ENCODE results near the gene TBC1D4.
"Not testable (repeated sequence)": the region's sequence is repeated elsewhere in the genome, so short reads cannot be mapped to it uniquely, and the experiment has no call there.

Gene TBC1D4

GRCh38 chr13:75447493-75447892 is 34.5 kb downstream of the TBC1D4 start:
- no peak for DNase-seq

GRCh38 chr13:75446874-75447273 is 35.1 kb downstream of the TBC1D4 start:
- DNase-seq = no peak

- DNase-seq = no peak
Measured at GRCh38 chr13:75445717-75446499, 36.1 kb downstream of the TBC1D4 start.

DNA sequence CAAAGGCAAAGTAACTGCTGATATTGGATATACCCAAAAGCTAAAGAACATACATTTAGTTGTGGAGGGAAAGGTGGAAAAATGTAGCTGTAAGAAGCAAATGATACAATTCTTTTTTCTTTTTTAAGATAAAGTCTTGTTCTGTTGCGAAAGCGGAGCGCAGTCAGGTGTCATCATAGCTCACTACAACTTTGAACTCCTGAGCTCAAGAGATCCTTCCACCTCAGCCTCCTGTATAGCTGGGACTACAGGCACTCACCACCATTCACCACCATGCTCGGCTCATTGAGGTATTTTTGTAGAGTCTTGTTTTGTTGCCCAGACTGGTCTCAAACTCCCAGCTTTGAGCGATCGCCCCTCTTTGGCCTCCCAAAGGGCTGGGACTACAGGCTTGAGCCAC is 38.0 kb downstream of the TBC1D4 start:
- DNase-seq = no peak

DNA sequence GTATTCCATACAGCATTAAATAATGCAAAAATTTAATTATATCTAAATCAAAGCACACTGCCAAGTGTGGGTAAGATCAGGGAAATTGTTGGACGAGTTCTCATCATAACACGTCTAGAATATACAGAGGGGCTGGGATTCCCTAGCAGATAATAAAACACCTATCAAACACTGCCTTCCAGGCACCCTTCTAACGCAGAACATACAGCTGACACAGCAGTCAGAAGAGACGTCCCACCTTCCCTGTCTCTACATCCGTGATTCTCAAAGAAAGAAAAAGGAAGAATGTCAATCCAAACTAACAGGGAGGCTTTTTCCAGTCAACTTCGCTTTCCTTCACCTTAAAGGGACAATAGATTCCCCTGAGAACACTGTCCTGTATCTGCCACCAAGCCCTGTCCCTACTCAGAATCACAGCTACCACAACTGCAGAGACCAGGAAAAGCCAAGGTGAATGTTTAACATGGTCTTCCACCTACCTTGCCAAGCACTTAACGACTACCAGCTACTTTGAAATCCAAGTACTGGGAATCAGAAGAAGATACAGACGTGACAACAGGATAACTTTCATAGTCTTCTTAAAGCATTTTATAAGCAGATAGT is 38.5 kb downstream of the TBC1D4 start:
- DNase-seq = no peak

DNA sequence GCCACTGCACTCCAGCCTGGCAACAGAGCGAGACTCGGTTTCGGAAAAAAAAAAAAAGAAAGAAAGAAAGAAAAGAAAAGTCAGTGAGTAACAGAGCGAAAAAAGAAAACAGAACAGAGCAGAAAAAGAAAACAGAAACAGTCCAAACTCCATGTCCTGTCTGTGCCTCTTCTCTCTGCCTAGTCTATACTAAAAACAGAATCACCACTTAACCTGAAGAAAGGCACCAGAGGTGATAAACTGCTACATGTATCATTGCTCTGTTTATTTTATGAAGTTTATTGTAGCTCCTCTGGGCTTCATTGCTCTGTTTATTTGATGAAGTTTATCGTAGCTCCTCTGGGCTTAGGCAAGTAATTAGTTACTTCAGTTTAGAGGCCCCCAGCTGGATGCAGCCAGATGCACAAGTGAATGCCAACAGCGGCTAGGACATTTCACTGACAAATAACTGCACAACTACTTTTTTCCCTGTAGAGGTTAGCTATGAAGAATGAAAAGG is 39.2 kb downstream of the TBC1D4 start:
- no peak for DNase-seq

- DNase-seq = no peak
Measured at GRCh38 chr13:75440100-75440499, 41.9 kb downstream of the TBC1D4 start.

GRCh38 chr13:75437582-75438318 is 44.2 kb downstream of the TBC1D4 start:
- DNase-seq = no peak

GRCh38 chr13:75434126-75434525 is 47.8 kb downstream of the TBC1D4 start:
- DNase-seq = not testable (repeated sequence)

DNA sequence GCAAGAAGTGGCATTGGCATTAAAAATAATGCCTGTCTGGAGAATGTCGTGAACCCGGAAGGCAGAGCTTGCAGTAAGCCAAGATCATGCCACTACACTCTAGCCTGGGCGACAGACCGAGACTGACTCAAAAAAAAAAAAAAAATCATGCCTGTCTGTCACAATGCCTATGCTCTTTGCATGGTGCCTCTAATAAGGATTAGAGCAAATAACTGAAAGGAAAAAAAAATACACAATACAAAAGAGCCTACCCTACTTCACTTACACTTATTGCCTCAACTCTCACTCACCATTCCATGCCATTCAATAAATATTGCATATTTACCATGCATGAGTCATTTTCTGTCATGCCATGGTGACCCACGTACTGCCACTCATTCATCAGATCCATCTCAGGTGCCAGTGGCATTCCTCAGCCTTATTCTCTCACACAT is 49.1 kb downstream of the TBC1D4 start:
- DNase-seq = no peak

GRCh38 chr13:75432045-75432444 is 49.9 kb downstream of the TBC1D4 start:
- DNase-seq = no peak

GRCh38 chr13:75430436-75431209 is 51.3 kb downstream of the TBC1D4 start:
- no peak for DNase-seq

GRCh38 chr13:75426421-75426820 is 55.5 kb downstream of the TBC1D4 start:
- no peak for DNase-seq

DNA sequence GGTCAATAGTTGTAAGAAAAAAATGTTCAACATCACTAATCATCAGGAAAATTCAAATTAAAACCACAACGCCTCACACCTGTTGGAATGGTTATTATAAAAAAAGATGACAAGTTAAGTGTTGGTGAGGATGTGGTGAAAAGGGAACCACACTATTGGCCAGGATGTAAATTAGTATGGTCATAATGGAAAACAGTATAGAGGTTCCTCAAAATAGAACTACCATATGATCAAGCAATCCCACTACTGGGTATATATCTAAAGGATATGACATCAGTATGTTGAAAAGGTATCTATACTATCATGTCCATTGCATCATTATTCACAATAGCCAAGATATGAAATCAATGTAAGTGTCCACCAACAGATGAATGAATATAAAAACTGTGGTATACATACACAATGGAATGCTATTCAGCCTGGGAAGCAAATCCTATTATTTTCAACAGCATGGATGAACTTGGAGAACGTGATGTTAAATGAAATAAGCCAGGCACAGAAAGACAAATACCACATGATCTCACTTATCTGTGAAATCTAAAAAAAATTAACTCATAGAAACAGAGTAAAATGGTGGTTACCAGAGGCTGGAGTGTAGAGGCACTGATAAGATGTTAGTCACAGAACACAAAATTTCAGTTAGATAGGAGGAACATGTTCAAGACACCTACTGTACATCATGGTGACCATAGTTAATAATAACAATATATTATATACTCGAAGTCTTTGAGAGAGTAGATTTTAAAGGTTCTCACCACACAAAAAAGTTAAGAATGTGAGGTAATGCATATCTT is 56.6 kb downstream of the TBC1D4 start:
- no peak for DNase-seq

- no peak for DNase-seq
Measured at GRCh38 chr13:75423946-75424345, 58.0 kb downstream of the TBC1D4 start.

DNA sequence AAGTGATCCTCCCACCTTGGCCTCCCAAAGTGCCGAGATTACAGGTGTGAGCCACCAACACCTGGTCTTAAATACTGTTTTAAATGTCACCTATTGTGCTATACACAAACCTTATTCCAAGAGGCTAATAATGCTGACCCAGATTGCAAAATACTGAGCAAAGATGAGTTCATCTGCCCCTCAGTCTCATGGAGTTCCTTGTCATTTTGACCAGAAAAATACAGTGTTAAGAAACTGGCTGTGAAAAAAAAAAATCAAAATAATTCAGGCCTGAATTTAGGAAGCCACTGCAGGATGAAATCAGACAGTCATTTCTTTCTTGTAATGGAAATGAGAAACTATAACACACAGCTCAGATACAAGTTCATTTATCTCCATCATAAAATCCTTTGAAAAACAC is 59.9 kb downstream of the TBC1D4 start:
- DNase-seq = no peak

- no peak for DNase-seq
Measured at GRCh38 chr13:75421133-75421532, 60.8 kb downstream of the TBC1D4 start.

GRCh38 chr13:75419656-75420055 is 62.3 kb downstream of the TBC1D4 start:
- no peak for DNase-seq

GRCh38 chr13:75418997-75419396 is 63.0 kb downstream of the TBC1D4 start:
- no peak for DNase-seq

- no peak for DNase-seq
Measured at GRCh38 chr13:75418186-75418843, 63.7 kb downstream of the TBC1D4 start.

- DNase-seq = no peak
Measured at GRCh38 chr13:75417656-75418055, 64.3 kb downstream of the TBC1D4 start.

DNA sequence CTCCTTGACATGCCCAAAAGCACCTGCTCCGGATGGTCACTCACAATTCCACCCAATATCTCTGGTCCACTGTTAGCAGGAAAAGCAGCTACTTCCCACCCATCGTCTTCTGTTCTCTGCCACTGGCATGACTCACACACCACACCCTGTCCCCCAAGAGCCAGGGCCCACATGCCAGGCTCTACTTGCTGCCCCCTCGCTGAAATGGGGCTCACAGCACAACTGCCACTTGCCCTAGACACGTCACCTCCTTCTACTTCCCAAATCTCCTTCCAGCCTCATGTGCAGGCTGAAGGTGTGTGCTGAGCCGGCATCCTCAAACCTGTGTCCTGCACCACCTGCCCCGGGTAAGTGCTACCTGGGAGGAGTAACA is 65.0 kb downstream of the TBC1D4 start:
- DNase-seq = no peak

Data from NCI-H510A treated with DMSO at 0.1 percent for 48 hours (cell line).